ENCODE measurements around the gene ACBD6.

- TF ChIP-seq CTCF (IDR thresholded peaks at IDR 0.05; ENCODE audit: low read depth, low read length, poor library complexity, severe bottlenecking) (no peak), EZH2phosphoT487 (IDR thresholded peaks at IDR 0.05; ENCODE audit: borderline replicate concordance, low read length) (no peak)
Measured at GRCh38 chr1:180310095-180310494, 192.3 kb downstream of the ACBD6 start.

All from DOHH2 (cell line).